Measurements from ENCODE around the gene CDK15. TPM values are rescaled to one million over a fixed set of nuclear protein-coding genes. Genes with fewer than 3 reads are reported as not detected.

The CDK15 gene
- total and polyA plus RNA-seq, 9 of the 15 experiments (the other 6 are each of a cell fraction or from before 2014, with no cell fraction given), result not detected

GRCh38 chr2:201777043-201777442 is 29.3 kb upstream of the CDK15 start:
- intact Hi-C loops (cut with micrococcal nuclease), result no loop called here
- no peaks in the 10 kb centered on the region for H3K9me3 ChIP-seq (replicated peaks; ENCODE audit: control insufficient read depth, insufficient read depth, low read depth, low read length)

More at GRCh38 chr2:201777043-201777442, 29.3 kb upstream of the CDK15 start:
- no peak overlapping the region for H3K9ac ChIP-seq (ENCODE audit: insufficient read depth in 1 of 2, low read depth in 2 of 2, low read length in 2 of 2)
- peaks cover 4 to 6% of the 10 kb centered on the region in 2 experiments; a peak in 4 of 5 replicates for H3K4me1 ChIP-seq (replicated peaks in 1 of 2; ENCODE audit: control insufficient read depth in 2 of 2, insufficient read depth in 2 of 2, low read length in 2 of 2)
- no peaks in the 10 kb centered on the region for H3K27me3 ChIP-seq (ENCODE audit: control insufficient read depth in 2 of 2, insufficient read depth in 2 of 2, low read length in 2 of 2)
- no peaks in the 10 kb centered on the region; the same call in 2 of the 3 replicates for H3K36me3 ChIP-seq (ENCODE audit: control insufficient read depth, insufficient read depth, low read length)
- H3K27ac ChIP-seq (ENCODE audit: extremely low read depth, low read depth, low read length), result no peak overlapping the region
- H2AFZ ChIP-seq (ENCODE audit: low read depth, low read length), result no peak overlapping the region
- no peaks in the 10 kb centered on the region for H3K9me1 ChIP-seq (ENCODE audit: control insufficient read depth, insufficient read depth, low read length)
- FAIRE-seq (peak; percentile 35), ATAC-seq (no peak), DNase-seq (ENCODE audit: extremely low read depth in 1 of 4, low spot score in 3 of 4) (no peak)
- in situ Hi-C loops (cut with MboI), result no loop called here
- CTCF ChIA-PET (ENCODE audit: low intra/inter-chr PET ratio), result no interaction called here
- H3K79me2 ChIP-seq (ENCODE audit: control insufficient read depth, insufficient read depth, low read length), result peaks cover 41% of the 10 kb centered on the region
- no peak overlapping the region for H3K4me3 ChIP-seq
- no peak for TF ChIP-seq HNRNPH1 (optimal IDR thresholded peaks at IDR 0.05; ENCODE audit: low read depth, low read length)
- no peak for TF ChIP-seq PRPF4 (IDR thresholded peaks at IDR 0.05; ENCODE audit: insufficient read depth, low read depth, low read length, poor library complexity, severe bottlenecking)
- TF ChIP-seq GTF3C2 (IDR thresholded peaks at IDR 0.05; ENCODE audit: borderline replicate concordance, extremely low read depth, insufficient read length), result no peak
- TF ChIP-seq SMAD2 (IDR thresholded peaks at IDR 0.05; ENCODE audit: low read depth, low read length), result no peak
- TF ChIP-seq DMBX1 (CRISPR knock-in tag; IDR thresholded peaks at IDR 0.05; ENCODE audit: borderline replicate concordance), result no peak
- TF ChIP-seq CSDE1 (IDR thresholded peaks at IDR 0.05), result no peak
- TF ChIP-seq ZNF134 (CRISPR knock-in tag; conservative IDR thresholded peaks at IDR 0.05), result no peak
- TF ChIP-seq SUPT5H (IDR thresholded peaks at IDR 0.05), result no peak
- no peak overlapping the region for H3K4me2 ChIP-seq (ENCODE audit: insufficient read depth, low read length)
- BruUV-seq (replicated peaks), result no TSS peak
- no peaks in the 10 kb centered on the region for H4K20me1 ChIP-seq (replicated peaks; ENCODE audit: control insufficient read depth, insufficient read depth, low read length)
- POLR2A ChIA-PET, result interaction anchor here (1.1 to 1.8 kb wide), 2 partner anchors 10 to 14 kb away, joined by 3 to 7 read pairs; no protein-coding TSS in a partner anchor

Measured in K562 (cell line).